GM19099 (cell line): ENCODE results near the gene IZUMO3.

Experiments
- POLR2A ChIP-seq: IDR thresholded peaks from 3 replicates; pipeline ENCODE4 v1.6.1; 2011; ENCODE audit warnings: low read depth; ENCODE audit not compliant: insufficient read length; ENCODE audit errors: extremely low read depth

Gene IZUMO3

GRCh38 chr9:24545847-24546522, at the start of gene IZUMO3:
TSS of gene IZUMO3 (minus strand) at chr9:24545897. CDS start at chr9:24545649, 248 bp downstream.
- TF ChIP-seq POLR2A, result no peak

GRCh38 chr9:24594234-24594850, 48.6 kb upstream of the IZUMO3 start:
- TF ChIP-seq POLR2A, result no peak

- TF ChIP-seq POLR2A, result no peak
Observed at GRCh38 chr9:24590432-24590831, 44.7 kb upstream of the IZUMO3 start.

GRCh38 chr9:24587883-24588282, 42.2 kb upstream of the IZUMO3 start:
- TF ChIP-seq POLR2A, result no peak

GRCh38 chr9:24582146-24583126, 36.7 kb upstream of the IZUMO3 start:
- no peak for TF ChIP-seq POLR2A

GRCh38 chr9:24572406-24572805, 26.7 kb upstream of the IZUMO3 start:
- TF ChIP-seq POLR2A, result no peak

- no peak for TF ChIP-seq POLR2A
Observed at GRCh38 chr9:24561957-24562356, 16.3 kb upstream of the IZUMO3 start.

GRCh38 chr9:24553183-24553552, 7.5 kb upstream of the IZUMO3 start:
- no peak for TF ChIP-seq POLR2A

- no peak for TF ChIP-seq POLR2A
Observed at GRCh38 chr9:24552526-24553182, 7.0 kb upstream of the IZUMO3 start.

GRCh38 chr9:24545285-24545684, 412 bp downstream of the IZUMO3 start:
- no peak for TF ChIP-seq POLR2A

- TF ChIP-seq POLR2A, result no peak
Observed at GRCh38 chr9:24518545-24518944, 27.2 kb downstream of the IZUMO3 start.

- no peak for TF ChIP-seq POLR2A
Observed at GRCh38 chr9:24516463-24516862, 29.2 kb downstream of the IZUMO3 start.

- TF ChIP-seq POLR2A, result no peak
Observed at GRCh38 chr9:24509850-24510249, 35.8 kb downstream of the IZUMO3 start.

GRCh38 chr9:24504521-24504920, 41.2 kb downstream of the IZUMO3 start:
- no peak for TF ChIP-seq POLR2A
